NCI-H1417 treated with DMSO at 0.1 percent for 48 hours (cell line): ENCODE data around the gene GOLGA6A.
A peak's percentile ranks its signal among the peaks of the same experiment; 100 is the strongest.
"Not testable (repeated sequence)": the region's sequence is repeated elsewhere in the genome, so short reads cannot be mapped to it uniquely, and the experiment has no call there.

Experiments
- DNase-seq: peaks from one replicate; lab custom pipeline; 2025; lab: John Stamatoyannopoulos, UW

The GOLGA6A gene, protein sequence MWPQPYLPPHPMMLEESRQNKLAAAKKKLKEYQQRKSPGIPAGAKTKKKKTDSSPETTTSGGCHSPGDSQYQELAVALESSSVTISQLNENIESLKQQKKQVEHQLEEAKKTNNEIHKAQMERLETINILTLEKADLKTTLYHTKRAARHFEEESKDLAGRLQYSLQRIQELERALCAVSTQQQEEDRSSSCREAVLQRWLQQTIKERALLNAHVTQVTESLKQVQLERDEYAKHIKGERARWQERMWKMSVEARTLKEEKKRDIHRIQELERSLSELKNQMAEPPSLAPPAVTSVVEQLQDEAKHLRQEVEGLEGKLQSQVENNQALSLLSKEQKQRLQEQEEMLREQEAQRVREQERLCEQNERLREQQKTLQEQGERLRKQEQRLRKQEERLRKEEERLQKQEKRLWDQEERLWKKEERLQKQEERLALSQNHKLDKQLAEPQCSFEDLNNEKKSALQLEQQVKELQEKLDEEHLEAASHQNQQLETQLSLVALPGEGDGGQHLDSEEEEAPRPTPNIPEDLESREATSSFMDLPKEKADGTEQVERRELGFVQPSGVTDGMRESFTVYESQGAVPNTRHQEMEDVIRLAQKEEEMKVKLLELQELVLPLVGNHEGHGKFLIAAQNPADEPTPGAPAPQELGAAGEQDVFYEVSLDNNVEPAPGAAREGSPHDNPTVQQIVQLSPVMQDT

DNA sequence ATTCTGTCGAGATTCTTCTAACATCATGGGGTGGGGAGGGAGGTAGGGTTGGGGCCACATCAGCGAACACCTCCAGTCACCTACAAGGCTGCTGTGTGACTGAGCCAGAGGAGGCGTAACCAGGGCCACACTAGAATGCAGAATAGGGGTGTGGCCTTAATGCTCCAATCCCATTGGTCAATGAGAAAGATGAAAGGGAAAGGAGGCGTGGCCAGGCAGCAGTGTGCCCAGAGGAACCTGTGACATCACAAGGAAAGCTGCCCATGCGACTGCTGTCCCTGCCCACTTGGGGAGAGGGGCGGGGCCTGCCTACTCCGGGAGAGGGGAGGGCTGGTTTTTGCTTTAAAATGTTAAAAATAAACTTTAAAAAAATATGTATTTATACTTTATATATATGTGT, at the start of gene GOLGA6A:
GOLGA6A (minus strand) TSS at position 101 of the 400 bp plus-strand sequence; CDS start at position 60, 41 bp downstream.
- DNase-seq, result not testable (repeated sequence)

DNA sequence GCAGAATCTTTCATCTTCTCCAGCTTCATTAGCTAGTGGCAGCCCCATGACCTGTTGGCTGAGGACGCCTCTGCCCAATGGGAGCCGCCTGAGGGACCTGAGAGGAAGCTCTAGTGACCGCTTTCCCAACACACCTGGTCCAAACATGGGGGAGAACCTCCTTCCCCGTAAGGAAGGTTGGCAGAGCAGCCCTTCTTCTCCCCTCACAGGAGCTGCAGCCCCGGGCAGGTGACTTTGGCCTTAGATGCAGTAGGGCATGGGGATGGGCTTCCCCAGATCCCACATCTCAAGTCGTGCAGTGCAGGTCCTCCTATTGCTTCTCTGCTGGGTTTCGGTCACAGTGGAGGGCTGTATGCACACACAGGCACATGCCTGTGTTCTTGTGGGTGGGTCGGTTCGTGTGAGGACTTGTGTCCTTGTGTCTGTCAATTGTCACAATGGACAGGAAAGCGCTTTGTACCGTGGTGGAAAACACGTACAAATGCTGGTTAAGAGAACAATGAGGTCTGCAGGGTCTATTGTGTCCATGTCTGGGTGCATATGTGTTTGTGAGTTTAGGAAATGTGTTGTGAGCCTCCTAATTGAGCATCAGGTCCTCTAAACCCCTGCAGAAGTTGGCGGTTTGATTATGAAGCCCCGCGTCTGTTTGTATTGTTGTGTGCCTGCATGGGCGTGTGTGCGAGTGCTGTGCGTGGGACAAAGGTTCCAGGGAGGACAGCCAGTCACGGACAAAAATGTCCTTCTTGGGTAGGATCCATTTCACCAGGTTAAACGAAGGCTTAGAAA, 49.5 kb upstream of the GOLGA6A start:
- DNase-seq, result no peak

DNA sequence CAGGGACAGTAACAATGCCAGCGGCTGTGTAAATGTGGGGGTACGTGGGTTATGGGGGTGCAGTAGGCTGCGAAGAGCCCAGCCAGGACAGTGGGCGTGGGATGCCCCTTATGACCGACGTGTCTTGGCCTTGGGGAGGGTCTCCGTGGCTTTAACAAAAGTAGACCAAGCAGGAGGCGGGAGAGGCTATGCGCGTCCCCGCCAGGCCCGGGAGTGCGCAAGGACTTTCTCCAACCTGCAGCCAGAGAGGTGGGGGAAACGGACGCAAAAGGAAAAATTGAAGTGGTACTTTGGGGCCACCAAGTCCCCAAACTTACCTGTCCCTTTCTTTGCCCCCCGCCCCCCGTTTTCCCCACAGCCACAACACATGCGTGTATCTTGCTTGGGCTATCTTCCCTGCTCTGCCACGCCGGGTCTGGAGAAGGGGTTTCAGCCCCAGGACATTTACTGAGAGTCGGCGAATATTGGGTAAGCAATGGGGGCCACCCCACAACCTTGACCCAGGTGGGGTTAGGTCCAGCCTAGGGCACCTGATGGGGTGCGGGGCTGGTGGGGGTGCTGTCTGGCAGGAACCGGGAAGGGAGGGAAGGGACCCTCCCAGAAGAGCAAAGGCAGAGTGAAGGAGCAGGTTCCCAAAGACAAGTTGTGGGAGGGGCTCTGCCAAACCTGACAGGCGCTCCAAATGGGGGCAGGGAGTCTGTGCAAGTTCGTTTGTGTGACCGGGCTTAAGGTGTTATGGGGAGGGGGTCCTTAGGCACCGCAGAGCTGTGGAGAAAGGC, 48.7 kb upstream of the GOLGA6A start:
- no peak for DNase-seq

DNA sequence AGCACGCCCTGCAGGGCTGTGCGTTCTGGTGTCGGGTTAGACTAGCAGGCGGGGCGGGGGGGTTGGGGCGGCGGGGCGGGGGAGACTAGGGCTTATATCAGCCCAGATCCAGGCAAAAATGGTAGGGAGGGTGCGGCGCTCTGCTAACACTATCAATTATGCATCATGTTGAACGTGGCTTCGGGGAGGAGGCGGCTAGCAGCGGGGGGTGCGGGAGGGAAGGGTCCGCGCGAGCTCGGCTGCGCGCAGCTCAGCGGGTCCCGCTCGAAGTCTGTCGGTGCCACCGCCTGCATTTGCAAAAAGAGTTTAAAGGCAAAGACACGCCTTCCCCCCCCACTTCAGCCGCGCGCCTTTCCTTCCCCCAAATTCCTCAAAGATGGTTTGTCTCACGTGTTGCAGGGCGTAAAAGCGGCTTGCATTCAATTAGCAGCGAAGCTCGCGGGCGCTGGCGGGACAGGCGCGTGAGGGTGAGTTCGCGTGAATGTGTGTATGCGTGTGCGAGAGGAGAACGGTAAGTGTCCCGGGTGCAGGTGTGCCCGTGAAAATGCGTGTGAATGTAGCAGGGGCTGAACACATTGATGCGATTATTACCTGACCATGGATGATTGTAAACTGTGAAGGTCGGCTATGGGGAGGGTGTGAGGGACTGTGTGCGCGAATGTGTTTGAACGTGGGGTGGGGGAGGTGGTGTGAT, 48.0 kb upstream of the GOLGA6A start, which contains the start of gene ISLR2:
ISLR2 (plus strand) TSS at position 432 of the 694 bp plus-strand sequence. CDS start 2,169 bp downstream, outside the sequence.
- no peak for DNase-seq

DNA sequence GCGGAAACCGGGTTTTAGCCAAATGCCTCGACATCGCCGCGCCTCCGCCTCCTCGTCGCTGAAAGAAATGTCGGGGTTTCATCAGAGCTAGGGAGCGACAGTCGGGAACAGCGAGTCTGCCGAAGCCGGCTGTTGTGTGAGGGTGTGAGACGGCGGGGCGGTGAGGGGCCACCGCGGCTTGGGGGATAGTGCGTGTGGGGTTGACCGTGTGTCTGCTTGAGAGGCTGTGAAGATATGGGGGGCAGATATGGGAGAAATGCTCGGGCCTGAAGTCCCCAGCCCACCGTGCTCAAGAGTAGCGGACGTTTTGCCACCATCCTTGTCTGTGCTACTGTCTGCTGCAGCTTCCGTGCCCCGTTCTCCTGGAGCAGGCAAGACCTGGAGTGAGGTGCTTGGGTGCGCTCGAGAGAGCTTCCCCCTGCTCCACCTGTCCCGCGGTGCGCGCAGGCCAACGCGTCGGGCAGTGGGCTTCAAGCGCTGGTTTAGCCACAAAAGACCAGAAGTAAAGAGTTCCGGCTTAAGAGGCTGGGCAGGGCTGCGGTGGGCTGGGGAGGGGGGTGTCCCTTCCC, 47.3 kb upstream of the GOLGA6A start:
- DNase-seq, result no peak

DNA sequence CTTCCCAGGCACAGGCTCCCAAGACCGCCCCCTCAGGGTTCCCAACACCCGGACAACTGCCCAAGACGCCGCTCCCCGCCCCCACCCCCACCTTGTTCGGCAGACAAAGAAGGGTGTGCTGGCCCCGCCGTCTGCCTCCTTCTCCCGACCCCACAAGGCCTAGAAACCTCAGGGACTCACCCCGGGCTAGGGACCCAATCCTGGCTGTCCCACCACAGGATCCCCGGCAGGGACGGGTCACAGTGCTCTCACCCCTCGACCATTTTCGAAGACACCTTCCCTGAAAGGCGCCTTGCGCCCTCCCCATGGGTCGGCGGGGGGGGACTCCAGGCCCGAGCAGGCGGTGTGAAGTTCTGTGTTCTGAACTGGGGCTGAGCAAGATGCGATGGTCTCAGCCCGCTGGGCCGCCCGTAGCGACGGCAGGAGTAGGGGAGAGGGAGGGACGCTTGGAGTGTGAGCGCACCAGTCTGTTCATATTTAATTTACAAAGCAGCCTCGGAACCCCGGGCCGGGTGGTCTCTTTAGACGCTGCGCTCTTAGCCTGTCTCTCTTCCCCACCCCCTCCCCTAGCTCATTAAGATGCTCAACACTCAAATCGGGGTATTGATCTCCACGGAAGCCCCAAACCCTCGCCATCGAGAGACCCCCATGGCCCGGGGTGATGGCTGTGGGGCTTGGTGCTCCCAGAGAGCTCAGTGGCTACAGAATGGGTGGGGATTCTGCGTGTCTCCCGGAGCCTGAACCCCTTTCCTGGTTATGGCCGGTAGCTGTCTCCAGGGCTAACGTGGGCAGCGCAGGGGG, 46.6 kb upstream of the GOLGA6A start:
- DNase-seq, result peak; percentile 19

DNA sequence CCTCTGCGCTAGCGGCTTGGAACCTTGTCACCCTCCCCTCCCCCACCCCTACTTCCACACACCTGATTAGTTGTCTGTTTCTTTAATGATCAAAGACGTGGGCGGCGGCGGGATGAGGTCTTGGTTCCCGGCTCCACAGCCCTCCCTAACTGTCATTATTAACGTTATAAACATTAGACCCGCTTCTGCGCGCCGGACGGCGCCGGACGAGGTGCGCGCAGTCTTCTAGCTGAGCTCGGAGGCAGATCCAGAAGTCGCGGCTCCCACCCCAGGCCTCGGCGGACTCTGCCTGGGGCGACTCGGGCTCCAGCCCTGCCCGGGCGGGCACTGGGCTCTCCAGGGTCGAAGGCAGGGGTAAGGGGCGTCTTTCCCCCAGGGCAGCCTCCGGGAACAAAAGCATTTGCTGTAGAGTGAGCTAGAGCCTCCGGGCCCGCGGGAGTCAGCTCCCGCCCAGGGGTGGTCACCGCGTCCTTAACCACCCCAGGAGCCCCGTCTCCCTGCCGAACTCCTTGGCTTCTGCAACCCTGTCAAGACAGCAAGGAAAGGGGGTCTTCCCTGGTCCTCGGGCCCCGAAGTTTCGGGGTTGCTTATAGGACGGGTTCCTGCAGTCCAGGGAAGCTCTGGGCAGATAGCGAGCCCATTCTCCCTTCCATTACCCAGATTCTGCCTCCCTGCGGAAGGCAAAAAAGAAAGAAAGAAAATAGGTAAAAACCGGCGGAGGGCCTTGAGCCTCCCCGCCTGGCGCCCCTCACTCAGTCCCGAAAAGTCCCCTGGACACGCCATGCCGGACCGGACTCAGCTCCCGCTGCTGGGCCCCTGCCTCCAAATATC, 45.8 kb upstream of the GOLGA6A start:
- no peak for DNase-seq

DNA sequence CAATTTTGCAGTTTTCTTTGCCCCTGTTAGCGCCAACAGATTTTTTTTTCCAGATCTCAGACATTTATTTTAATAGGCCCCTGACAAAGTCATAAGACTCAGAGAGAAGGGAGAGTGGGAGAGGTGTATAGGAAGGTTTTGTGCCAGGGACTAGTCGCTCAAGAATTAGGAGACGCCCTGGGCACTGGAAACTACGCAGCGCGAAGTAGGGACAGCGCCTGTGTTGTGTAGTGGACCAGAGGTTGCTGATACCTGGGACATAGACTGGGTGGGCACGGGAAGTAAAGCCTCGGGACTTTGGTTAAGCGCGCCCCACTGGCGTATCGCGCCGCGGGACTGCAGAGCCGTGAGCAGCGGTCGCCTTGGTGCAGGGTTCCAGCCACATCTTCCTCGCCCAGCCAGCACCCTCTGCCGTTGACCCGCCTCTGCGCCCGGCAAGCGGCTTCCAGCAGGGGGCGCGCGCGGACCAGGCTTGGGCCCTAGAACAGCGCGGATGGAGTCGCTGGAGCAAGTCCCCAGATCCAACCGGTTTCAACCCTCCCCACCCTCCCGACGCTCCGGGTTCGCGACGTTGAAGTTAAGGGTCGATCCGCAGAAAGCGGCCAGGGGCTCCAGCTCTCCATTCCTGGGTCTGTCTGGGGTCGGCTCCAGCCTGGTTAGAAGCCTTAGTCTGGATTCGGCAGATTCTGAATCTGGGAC, 45.1 kb upstream of the GOLGA6A start:
- DNase-seq, result peak; percentile 84

DNA sequence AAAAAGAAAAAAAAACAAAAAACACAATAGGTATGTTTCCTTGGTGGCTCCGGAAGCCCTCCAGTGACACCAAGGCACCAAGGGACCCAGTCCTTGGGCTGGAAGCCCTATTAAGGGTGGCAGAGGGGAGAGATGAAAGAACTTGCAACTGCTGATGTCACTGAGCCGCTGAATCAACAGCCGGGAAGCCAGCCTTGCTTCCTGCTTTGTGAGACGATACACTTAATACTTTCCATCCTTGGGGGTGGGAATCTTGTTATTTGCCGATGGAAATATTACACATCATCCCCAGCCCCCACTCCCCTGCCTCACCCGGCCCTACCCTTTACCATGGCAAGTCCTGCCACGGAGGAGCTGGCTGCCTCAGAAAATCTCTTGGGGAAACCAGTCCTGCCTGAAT, 42.4 kb upstream of the GOLGA6A start:
- DNase-seq, result no peak

DNA sequence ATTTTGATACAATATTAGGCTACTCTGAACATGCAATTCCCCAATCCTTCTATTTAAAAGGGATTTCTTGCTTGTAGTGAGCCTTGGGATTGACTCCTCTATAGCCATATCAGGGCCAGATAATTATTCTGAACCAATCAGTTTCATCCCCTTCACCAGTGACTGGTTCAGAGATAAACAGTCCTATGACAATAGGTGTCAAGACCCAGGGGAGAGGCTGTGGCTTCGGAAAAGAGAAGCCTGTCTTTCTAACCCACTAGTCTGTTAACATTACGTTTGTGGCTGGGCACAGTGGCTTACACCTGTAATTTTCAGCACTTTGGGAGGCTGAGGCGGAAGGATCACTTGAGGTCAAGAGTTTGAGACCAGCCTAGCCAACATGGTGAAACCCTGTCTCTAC, 41.8 kb upstream of the GOLGA6A start:
- no peak for DNase-seq

DNA sequence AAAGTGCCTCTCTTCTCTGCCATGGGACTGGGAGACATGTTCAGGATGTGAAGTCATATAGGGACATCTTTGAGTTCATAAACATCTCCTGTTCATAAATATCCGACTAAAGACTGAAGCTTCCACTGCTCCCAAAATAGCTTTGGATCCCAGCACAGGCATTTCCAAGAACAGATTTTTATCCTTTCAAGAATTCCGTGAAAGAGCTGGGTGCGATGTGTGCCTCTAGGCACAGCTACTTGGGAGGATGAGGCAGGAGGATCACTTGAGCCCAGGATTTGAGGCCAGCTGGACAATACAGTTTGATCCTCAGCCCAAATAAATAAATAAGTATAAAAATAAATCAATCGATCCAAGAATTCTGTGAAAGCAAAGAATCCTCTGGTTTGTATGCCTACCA, 41.3 kb upstream of the GOLGA6A start:
- no peak for DNase-seq

DNA sequence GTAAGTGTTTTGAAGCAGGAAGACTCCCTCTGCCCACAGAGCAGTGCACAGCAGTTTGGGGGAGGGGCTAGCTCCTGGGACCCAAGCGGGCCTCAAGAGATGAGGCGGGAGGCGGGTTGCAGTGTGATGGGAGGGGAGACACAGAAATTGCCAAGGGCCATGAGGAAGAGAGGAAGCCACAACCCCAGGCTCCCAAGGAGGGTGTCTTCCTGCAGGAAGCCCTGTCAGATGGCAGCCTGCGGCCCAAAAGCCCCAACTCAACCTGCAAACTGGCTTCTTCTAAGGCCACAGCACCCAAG, 40.7 kb upstream of the GOLGA6A start:
- no peak for DNase-seq

DNA sequence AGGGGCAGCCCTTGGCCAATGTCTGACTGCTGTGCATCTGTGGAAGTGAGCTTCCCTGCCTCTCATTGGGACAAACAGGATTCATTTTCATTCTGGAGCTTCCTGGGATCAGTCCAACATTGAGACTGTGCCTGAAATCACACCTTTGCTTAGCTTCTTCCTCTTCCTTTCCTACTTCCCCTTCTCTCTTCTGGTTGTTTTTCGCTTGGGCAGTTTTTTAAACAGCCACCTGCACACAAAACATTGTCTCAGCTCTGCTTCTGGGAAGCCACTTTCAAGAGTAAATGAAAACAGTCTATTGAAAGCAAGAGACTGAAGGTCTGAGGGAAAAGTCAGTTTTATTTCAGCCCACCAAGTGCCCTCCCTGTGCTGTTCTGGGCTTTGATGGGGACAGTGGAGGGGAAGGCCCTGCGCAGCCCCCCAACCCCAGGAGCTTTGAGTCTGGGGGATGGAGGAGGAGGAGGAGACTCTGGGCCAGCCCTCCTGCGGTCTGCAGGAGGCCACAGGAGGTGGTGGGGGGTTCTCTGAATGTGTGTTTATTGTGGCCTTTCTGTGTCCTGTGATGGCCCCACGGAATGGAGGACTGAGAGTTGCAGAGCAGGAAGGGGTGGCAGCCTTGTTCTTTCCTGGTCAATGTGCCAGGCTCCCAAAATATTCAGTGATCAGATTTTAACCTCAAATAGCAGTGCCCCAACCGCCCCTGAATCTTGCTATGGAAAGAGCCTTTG, 40.2 kb upstream of the GOLGA6A start:
- no peak for DNase-seq

DNA sequence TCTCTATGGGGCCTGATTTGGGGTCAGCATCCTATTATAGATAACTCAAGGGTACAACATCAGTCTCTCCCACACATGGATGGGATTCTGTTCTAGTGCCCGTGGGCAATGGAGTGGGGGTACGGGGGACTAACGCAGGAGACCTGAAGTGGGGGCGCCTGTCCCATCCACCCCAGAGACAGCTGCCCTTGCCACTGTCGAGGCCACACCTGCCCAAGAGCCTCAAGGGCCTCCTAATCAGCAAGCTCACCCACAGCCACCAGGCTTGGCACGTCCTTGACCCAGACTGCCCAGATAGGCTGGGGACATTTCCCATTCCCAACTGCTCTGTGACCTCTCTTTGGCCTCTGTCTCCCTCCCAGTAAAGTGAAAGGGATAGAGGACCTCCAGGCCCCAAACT, 39.5 kb upstream of the GOLGA6A start:
- no peak for DNase-seq

DNA sequence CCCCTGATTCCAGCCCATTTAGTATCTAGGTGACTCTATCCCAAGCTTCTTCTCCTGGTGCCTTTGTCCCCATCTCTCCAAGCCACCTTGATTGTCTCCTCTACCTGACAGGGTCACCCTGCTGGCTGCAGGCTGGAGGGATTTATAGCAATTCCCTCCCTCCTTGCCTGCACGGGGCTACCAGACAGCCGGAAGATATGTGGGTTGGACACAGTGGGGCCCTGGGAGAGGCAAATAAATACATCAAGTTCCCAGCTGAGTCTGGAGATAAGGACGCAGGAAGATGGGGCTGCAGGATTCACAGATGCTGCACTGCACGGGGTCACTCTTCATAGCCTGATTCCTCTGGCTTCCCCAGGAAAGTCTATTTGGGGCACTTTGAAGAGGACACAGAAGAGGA, 38.7 kb upstream of the GOLGA6A start:
- no peak for DNase-seq

DNA sequence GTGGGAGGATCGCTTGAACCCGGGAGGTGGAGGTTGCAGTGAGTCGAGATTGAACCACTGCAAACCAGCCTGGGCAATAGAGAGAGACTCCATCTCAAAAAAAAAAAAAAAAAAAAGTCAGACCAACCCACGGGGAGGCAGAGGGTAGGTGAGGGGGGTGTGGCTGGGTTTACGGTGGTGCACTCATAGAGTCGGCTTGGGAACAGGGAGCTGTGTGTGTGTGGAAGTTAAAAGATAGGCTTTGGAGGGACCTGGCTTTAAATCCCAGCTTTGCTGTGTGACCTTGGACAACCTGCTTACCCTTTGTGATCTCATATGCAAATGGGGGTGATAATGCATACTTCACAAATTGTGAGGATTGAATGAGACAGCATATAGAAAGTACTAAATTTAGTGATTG, 38.1 kb upstream of the GOLGA6A start:
- DNase-seq, result no peak

DNA sequence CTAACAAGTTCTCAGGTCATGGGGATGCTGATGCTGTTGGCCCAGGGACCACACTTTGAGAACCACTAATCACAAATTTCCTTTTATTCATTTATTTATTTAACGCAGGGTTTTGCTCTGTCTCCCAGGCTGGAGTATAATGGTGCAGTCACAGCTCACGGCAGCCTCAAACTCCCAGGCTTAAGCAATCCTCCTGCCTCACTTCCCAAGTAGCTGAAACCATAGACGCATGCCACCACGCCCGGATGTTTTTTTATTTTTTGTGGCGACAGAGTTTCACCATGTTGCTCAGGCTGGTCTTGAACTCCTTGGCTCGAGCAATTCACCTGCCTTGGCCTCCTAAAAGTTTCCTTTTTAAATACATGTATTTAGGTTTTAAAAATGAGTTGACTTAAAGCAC, 27.4 kb upstream of the GOLGA6A start:
- DNase-seq, result no peak

DNA sequence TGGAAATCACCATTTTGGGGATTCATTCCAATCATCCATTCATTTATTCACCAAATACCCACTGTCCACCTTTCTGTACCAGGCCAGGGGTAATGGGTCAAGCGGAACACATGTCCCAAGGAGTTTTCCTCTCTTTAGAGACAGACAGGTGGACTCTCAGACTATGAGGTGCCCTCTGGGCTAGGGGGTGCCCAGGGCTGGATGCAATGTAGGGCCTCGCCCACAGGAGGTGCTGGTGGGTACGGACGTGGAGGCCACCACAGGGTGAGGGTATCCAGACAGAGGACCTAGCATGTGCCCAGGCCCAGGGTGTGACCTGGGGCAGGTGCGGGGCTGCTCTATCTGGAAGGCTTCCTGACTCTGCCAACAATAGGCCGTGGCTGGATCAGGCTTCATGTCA, 26.3 kb upstream of the GOLGA6A start:
- DNase-seq, result not testable (repeated sequence)
